WTC11 (cell line): ENCODE results near the gene EID2. TPM values are rescaled to one million over a fixed set of nuclear protein-coding genes. Genes with fewer than 3 reads are reported as not detected.

Source experiments
- ATAC-seq: fragments of 200-7000 bp; cut with Tn5 transposase; 2 replicates; pipeline ENCODE4 v1.10.0; 2021; ENCODE audit warnings: mild to moderate bottlenecking, moderate library complexity
- CTCF ChIA-PET: fragments of 300-600 bp; sonication (Branson Sonifier 250); formaldehyde crosslinking; loops from one replicate; lab custom pipeline; 2021; ENCODE audit warnings: antibody characterized with exemption; lab: Charles Lee
- POLR2A ChIA-PET: fragments of 350-600 bp; sonication (Branson Sonifier 250); formaldehyde crosslinking; loops from one replicate; lab custom pipeline; 2021; ENCODE audit warnings: antibody characterized with exemption; lab: Charles Lee
- DNase-seq: peaks from one replicate; pipeline ENCODE4 v3.0.0; 2021; ENCODE audit warnings: low spot score
- H3K27ac Mint-ChIP-seq: 2 replicates; pipeline ENCODE4 v1.8.0; 2021; ENCODE audit warnings: mixed read lengths
- H3K27me3 Mint-ChIP-seq: 2 replicates; pipeline ENCODE4 v1.8.0; 2021; ENCODE audit warnings: low read depth, mild to moderate bottlenecking, moderate library complexity, mixed read lengths
- H3K36me3 Mint-ChIP-seq: 2 replicates; pipeline ENCODE4 v1.8.0; 2021; ENCODE audit warnings: mixed read lengths
- H3K4me1 Mint-ChIP-seq: 2 replicates; pipeline ENCODE4 v1.8.0; 2022; ENCODE audit warnings: mixed read lengths
- H3K4me3 Mint-ChIP-seq: 2 replicates; pipeline ENCODE4 v1.8.0; 2021; ENCODE audit warnings: mild to moderate bottlenecking, moderate library complexity, mixed read lengths
- H3K9me3 Mint-ChIP-seq: 2 replicates; pipeline ENCODE4 v1.8.0; 2021; ENCODE audit warnings: mixed read lengths
- CBFB ChIP-seq: sonication (generic); formaldehyde crosslinking; IDR thresholded peaks from 2 replicates; pipeline ENCODE4 v1.8.1; 2022; ENCODE audit warnings: mild to moderate bottlenecking, low read depth, missing genetic modification reagents
- FOXJ3 ChIP-seq: sonication (generic); formaldehyde crosslinking; IDR thresholded peaks from 2 replicates; pipeline ENCODE4 v1.9.0; 2021; ENCODE audit warnings: missing genetic modification reagents, mild to moderate bottlenecking, borderline replicate concordance
- IRF2 ChIP-seq: sonication (generic); formaldehyde crosslinking; IDR thresholded peaks from 2 replicates; pipeline ENCODE4 v1.8.0; 2022; ENCODE audit warnings: low read depth, missing genetic modification reagents, borderline replicate concordance
- JUN ChIP-seq: sonication (generic); formaldehyde crosslinking; IDR thresholded peaks from 2 replicates; pipeline ENCODE4 v1.8.0; 2023; ENCODE audit warnings: mild to moderate bottlenecking, missing genetic modification reagents
- NFATC4 ChIP-seq: fragments of 250-450 bp; sonication (Bioruptor Pico); IDR thresholded peaks from 2 replicates; pipeline ENCODE4 v1.9.0; 2021; ENCODE audit warnings: mild to moderate bottlenecking
- NR2C2 ChIP-seq: sonication (generic); formaldehyde crosslinking; IDR thresholded peaks from 2 replicates; pipeline ENCODE4 v1.8.0; 2022; ENCODE audit warnings: mild to moderate bottlenecking, missing genetic modification reagents
- NR3C1 ChIP-seq: sonication (generic); formaldehyde crosslinking; conservative IDR thresholded peaks from 2 replicates; pipeline ENCODE4 v1.8.1; 2023; ENCODE audit warnings: low read depth, mild to moderate bottlenecking, missing genetic modification reagents
- OVOL2 ChIP-seq: fragments of 250-450 bp; sonication (Bioruptor Pico); IDR thresholded peaks from 2 replicates; pipeline ENCODE4 v1.9.0; 2021; ENCODE audit warnings: mild to moderate bottlenecking, borderline replicate concordance
- SMAD3 ChIP-seq: sonication (generic); formaldehyde crosslinking; IDR thresholded peaks from 2 replicates; pipeline ENCODE4 v1.8.0; 2022; ENCODE audit warnings: missing genetic modification reagents, mild to moderate bottlenecking, borderline replicate concordance
- SOX15 ChIP-seq: fragments of 250-450 bp; sonication (Bioruptor Pico); IDR thresholded peaks from 2 replicates; pipeline ENCODE4 v1.9.0; 2021; ENCODE audit warnings: mild to moderate bottlenecking
- STAT6 ChIP-seq: sonication (generic); formaldehyde crosslinking; conservative IDR thresholded peaks from 2 replicates; pipeline ENCODE4 v1.8.1; 2023; ENCODE audit warnings: mild to moderate bottlenecking, low read depth, missing genetic modification reagents, moderate library complexity
- ZBTB21 ChIP-seq: sonication (generic); formaldehyde crosslinking; IDR thresholded peaks from 2 replicates; pipeline ENCODE4 v1.8.1; 2023; ENCODE audit warnings: mild to moderate bottlenecking, missing genetic modification reagents, borderline replicate concordance
- ZNF121 ChIP-seq: sonication (generic); formaldehyde crosslinking; IDR thresholded peaks from 2 replicates; pipeline ENCODE4 v1.8.0; 2023; ENCODE audit warnings: missing genetic modification reagents
- ZNF219 ChIP-seq: sonication (generic); formaldehyde crosslinking; IDR thresholded peaks from 2 replicates; pipeline ENCODE4 v1.8.0; 2023; ENCODE audit warnings: missing genetic modification reagents, mild to moderate bottlenecking, borderline replicate concordance
- ZNF671 ChIP-seq: fragments of 250-450 bp; sonication (Bioruptor Pico); IDR thresholded peaks from 2 replicates; pipeline ENCODE4 v1.8.0; 2021; ENCODE audit warnings: mild to moderate bottlenecking
- ZSCAN18 ChIP-seq: fragments of 250-450 bp; sonication (Bioruptor Pico); IDR thresholded peaks from 2 replicates; pipeline ENCODE4 v2.1.2; 2022; ENCODE audit warnings: mild to moderate bottlenecking, moderate library complexity
- total RNA-seq: library from RNA; stranded (reverse); gene quantifications from 3 replicates; pipeline ENCODE4 v1.2.3, GENCODE V29; 2021
- TF ChIP-seq, protein P1 (sequence below): sonication (generic); formaldehyde crosslinking; IDR thresholded peaks from 2 replicates; pipeline ENCODE4 v1.8.1; 2022; ENCODE audit warnings: mild to moderate bottlenecking, missing genetic modification reagents, moderate library complexity, borderline replicate concordance
- TF ChIP-seq, protein P2 (sequence below): sonication (generic); formaldehyde crosslinking; IDR thresholded peaks from 2 replicates; pipeline ENCODE4 v1.8.1; 2023; ENCODE audit warnings: mild to moderate bottlenecking, moderate library complexity, missing genetic modification reagents
- TF ChIP-seq, protein P3 (sequence below): fragments of 200-600 bp; IDR thresholded peaks from 2 replicates; pipeline ENCODE4 v1.8.0; 2022; ENCODE audit warnings: antibody characterized with exemption
- TF ChIP-seq, protein P4 (sequence below): fragments of 250-450 bp; sonication (Bioruptor Pico); conservative IDR thresholded peaks from 2 replicates; pipeline ENCODE4 v1.9.0; 2021; ENCODE audit warnings: mild to moderate bottlenecking

EID2 gene
- total RNA-seq, 1 experiment from 2014 or later: 21.5 TPM

DNA sequence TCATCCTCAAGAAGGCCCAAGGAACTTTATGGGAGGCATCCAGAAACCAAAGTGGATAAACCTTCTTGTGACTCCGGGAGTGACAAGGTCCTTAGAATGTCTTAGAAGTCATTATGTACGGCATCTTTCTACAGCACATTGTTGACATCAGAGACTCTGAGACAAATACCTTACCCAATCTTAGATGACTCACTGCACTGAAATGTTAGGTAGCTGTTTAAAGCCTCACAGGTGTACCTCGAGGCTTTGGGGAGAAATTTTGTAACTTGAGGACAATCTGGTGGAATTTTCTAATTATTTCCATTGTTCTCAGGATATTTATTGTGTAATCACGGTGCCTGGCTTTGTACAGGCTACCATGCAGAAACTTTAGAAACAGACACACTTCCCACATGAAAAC is 47.5 kb upstream of the EID2 start:
- ATAC-seq: no peak
- CTCF ChIA-PET: no interaction called here
- no peak overlapping the region for H3K4me3 Mint-ChIP-seq
- no peaks in the 10 kb centered on the region for H3K4me1 Mint-ChIP-seq
- no peaks in the 10 kb centered on the region for H3K36me3 Mint-ChIP-seq
- TF ChIP-seq ZNF121 (CRISPR knock-in tag) (no peak), OVOL2 (CRISPR knock-in tag) (no peak), ZSCAN18 (CRISPR knock-in tag) (no peak), NFATC4 (CRISPR knock-in tag) (no peak), JUN (CRISPR knock-in tag) (no peak), FOXJ3 (CRISPR knock-in tag) (no peak), CBFB (CRISPR knock-in tag) (no peak), ZBTB21 (CRISPR knock-in tag) (no peak), SOX15 (CRISPR knock-in tag) (no peak), STAT6 (CRISPR knock-in tag) (no peak)
- TF ChIP-seq, protein P1, sequence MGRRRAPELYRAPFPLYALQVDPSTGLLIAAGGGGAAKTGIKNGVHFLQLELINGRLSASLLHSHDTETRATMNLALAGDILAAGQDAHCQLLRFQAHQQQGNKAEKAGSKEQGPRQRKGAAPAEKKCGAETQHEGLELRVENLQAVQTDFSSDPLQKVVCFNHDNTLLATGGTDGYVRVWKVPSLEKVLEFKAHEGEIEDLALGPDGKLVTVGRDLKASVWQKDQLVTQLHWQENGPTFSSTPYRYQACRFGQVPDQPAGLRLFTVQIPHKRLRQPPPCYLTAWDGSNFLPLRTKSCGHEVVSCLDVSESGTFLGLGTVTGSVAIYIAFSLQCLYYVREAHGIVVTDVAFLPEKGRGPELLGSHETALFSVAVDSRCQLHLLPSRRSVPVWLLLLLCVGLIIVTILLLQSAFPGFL: no peak
- TF ChIP-seq, all 79 proteins: peak for 0
- Mint-ChIP-seq H3K9me3 (0 out of 2 replicates have a peak, but pooled peaks cover 3% of the 10 kb centered on the region), H3K27me3 (peaks cover 29% of the 10 kb centered on the region), H3K27ac (no peak overlapping the region)
- POLR2A ChIA-PET: no interaction called here
- DNase-seq: no peak

- no peak for ATAC-seq
- TF ChIP-seq SMAD3 (CRISPR knock-in tag) (no peak), ZNF671 (no peak), NR3C1 (CRISPR knock-in tag) (no peak)
- CTCF ChIA-PET: no interaction called here
- DNase-seq: no peak
- H3K9me3 Mint-ChIP-seq: peaks cover 15% of the 10 kb centered on the region
- no peaks in the 10 kb centered on the region for H3K4me1 Mint-ChIP-seq
- no peak overlapping the region for H3K27ac Mint-ChIP-seq
- H3K27me3 Mint-ChIP-seq: peaks cover 30% of the 10 kb centered on the region
- no peaks in the 10 kb centered on the region for H3K36me3 Mint-ChIP-seq
- POLR2A ChIA-PET: no interaction called here
- H3K4me3 Mint-ChIP-seq: no peak overlapping the region
Measured at GRCh38 chr19:39582891-39583625, 43.1 kb upstream of the EID2 start.

- Mint-ChIP-seq H3K27ac (no peak overlapping the region), H3K4me3 (no peak overlapping the region), H3K9me3 (peaks cover 15% of the 10 kb centered on the region), H3K36me3 (no peaks in the 10 kb centered on the region), H3K4me1 (no peaks in the 10 kb centered on the region), H3K27me3 (peaks cover 35% of the 10 kb centered on the region)
- ChIA-PET POLR2A (no interaction called here), CTCF (no interaction called here)
- ATAC-seq (no peak), DNase-seq (no peak)
- TF ChIP-seq, protein P2, sequence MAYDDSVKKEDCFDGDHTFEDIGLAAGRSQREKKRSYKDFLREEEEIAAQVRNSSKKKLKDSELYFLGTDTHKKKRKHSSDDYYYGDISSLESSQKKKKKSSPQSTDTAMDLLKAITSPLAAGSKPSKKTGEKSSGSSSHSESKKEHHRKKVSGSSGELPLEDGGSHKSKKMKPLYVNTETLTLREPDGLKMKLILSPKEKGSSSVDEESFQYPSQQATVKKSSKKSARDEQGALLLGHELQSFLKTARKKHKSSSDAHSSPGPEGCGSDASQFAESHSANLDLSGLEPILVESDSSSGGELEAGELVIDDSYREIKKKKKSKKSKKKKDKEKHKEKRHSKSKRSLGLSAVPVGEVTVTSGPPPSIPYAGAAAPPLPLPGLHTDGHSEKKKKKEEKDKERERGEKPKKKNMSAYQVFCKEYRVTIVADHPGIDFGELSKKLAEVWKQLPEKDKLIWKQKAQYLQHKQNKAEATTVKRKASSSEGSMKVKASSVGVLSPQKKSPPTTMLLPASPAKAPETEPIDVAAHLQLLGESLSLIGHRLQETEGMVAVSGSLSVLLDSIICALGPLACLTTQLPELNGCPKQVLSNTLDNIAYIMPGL (CRISPR knock-in tag): no peak
- TF ChIP-seq IRF2 (CRISPR knock-in tag): no peak
- TF ChIP-seq, protein P3, sequence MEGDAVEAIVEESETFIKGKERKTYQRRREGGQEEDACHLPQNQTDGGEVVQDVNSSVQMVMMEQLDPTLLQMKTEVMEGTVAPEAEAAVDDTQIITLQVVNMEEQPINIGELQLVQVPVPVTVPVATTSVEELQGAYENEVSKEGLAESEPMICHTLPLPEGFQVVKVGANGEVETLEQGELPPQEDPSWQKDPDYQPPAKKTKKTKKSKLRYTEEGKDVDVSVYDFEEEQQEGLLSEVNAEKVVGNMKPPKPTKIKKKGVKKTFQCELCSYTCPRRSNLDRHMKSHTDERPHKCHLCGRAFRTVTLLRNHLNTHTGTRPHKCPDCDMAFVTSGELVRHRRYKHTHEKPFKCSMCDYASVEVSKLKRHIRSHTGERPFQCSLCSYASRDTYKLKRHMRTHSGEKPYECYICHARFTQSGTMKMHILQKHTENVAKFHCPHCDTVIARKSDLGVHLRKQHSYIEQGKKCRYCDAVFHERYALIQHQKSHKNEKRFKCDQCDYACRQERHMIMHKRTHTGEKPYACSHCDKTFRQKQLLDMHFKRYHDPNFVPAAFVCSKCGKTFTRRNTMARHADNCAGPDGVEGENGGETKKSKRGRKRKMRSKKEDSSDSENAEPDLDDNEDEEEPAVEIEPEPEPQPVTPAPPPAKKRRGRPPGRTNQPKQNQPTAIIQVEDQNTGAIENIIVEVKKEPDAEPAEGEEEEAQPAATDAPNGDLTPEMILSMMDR: no peak
- TF ChIP-seq, protein P4, sequence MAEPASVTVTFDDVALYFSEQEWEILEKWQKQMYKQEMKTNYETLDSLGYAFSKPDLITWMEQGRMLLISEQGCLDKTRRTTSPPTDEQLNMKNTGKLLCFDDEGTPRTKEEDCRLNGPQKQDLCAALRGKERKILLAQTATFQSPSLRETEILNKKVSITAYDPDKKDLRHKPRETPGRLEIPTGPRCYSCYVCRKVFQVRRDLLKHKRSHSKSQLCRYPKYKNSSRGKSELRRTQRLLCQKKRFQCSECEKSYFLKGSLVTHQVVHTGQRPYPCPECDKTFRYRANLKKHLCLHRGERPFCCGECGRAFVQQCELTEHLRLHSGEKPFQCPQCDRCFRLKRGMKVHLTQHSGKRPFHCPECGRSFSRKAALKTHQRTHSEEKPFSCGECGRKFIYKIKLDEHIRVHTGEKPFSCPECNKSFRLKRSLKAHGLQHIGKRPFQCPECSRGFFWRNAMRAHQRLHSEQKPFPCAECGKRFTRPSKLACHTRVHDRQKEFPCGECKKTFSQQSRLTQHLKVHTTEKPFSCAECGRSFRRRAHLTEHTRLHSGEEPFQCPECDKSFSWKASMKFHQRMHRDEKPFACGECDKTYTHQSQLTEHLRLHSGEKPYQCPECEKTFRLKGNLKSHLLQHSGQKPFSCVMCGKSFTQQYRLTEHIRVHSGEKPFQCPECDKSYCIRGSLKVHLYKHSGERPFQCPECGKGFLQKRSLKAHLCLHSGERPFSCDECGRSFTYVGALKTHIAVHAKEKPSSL (CRISPR knock-in tag): no peak
- no peak for TF ChIP-seq NR2C2 (CRISPR knock-in tag)
- TF ChIP-seq ZNF219 (CRISPR knock-in tag): no peak
- no peak for TF ChIP-seq ZSCAN18 (CRISPR knock-in tag)
Measured at GRCh38 chr19:39582442-39582841, 42.5 kb upstream of the EID2 start.
